T-helper 1 cell treated with Interleukin-12 subunit alpha and Interleukin-12 subunit beta and Interleukin-4 antibody, amounts not matched to agents 30 μg/mL and 1 μg/mL, for 36 hours (primary cell): Measurements from ENCODE around the gene PARP3.
"Not testable (repeated sequence)": the region's sequence is repeated elsewhere in the genome, so short reads cannot be mapped to it uniquely, and the experiment has no call there.

Source experiments
- H3K27ac Mint-ChIP-seq: one replicate; pipeline ENCODE4 v1.8.0; 2021; ENCODE audit warnings: mild to moderate bottlenecking, mixed read lengths
- H3K27me3 Mint-ChIP-seq: one replicate; pipeline ENCODE4 v1.8.0; 2021; ENCODE audit warnings: low read depth, mixed read lengths
- H3K36me3 Mint-ChIP-seq: one replicate; pipeline ENCODE4 v1.8.0; 2021; ENCODE audit warnings: low read depth, mixed read lengths
- H3K4me1 Mint-ChIP-seq: one replicate; pipeline ENCODE4 v1.8.0; 2021; ENCODE audit warnings: low read depth, mixed read lengths
- H3K4me3 Mint-ChIP-seq: one replicate; pipeline ENCODE4 v1.8.0; 2021; ENCODE audit warnings: mild to moderate bottlenecking, moderate library complexity, mixed read lengths
- H3K9me3 Mint-ChIP-seq: one replicate; pipeline ENCODE4 v1.8.0; 2021; ENCODE audit warnings: mixed read lengths

PARP3 gene

DNA sequence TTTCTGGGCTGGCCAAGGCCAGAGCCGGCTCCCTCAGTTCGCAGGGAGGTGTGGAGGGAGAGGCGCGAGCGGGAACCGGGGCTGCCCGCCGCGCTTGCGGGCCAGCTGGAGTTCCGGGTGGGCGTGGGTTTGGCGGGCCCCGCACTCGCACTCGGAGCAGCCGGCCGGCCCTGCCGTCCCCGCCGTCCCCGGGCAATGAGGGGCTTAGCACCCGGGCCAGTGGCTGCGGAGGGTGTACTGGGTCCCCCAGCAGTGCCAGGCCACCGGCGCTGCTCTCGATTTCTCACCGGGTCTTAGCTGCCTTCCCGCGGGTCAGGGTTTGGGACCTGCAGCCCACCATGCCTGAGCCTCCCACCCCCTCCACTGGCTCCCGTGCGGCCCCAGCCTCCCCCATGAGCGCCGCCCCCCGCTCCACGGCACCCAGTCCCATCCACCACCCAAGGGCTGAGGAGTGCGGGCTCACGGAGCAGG is 48.4 kb downstream of the PARP3 start:
- Mint-ChIP-seq H3K4me1 (peaks cover 24% of the 10 kb centered on the region), H3K36me3 (peaks cover 34% of the 10 kb centered on the region)
- H3K9me3 Mint-ChIP-seq, H3K4me3 Mint-ChIP-seq, H3K27me3 Mint-ChIP-seq, H3K27ac Mint-ChIP-seq: not testable (repeated sequence)

DNA sequence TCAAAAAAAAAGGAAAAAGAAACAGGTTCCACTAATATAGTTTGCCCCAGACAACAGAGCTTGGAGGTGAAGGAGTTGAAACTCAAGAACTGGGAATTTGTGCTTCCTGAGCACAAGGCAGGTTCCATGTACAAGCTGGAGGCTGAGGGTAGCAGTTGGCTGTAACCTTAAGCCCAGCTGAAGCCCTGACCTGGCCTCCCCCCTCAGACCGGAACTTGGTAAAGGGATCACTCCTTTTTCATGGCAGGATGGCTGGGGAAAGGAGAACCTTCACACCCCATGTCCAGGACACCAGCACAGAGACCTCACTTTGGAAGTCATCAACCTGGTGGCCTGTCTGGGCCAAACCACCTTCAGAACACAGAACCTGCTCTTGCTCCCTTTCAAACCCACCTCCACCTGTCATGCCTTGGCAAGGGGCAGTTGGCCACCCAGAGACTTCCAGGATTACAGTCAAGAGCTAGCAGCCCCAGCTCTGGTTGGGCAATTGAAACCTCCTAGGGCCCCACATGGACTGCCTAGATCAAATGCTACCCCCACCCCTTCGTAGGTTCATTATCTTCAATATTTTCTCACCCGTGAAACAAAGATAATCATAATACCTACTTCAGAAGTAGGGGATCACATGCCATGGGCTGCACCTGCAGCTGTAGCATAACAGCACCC is 50.0 kb downstream of the PARP3 start:
- H3K4me1 Mint-ChIP-seq = peaks cover 28% of the 10 kb centered on the region

DNA sequence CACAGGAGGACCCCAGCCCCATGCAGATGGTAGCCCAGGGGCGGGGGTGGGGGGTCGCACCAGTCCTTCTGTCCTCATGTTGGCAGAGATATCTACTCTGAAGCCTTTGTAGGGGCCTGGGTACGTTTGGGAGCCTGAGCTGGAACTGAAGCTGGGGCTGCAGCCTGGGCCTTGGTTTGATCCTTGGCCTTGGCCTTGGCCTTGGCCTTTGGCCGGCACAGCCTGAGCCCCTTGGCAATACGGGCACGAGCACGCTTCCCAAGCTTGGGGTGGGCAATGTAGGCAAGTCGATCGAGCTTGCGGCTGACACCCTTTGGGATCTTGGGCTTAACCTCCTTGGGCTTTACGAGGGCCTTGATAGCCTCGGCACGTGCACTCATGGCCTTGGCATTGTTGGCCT is 51.5 kb downstream of the PARP3 start:
- not testable (repeated sequence) for H3K9me3 Mint-ChIP-seq, H3K27me3 Mint-ChIP-seq
- peak overlapping the region; percentile 29 for H3K27ac Mint-ChIP-seq
- H3K36me3 Mint-ChIP-seq = peaks cover 35% of the 10 kb centered on the region
- H3K4me3 Mint-ChIP-seq = peak overlapping the region; percentile 100
- H3K4me1 Mint-ChIP-seq = peaks cover 27% of the 10 kb centered on the region

More for the DNA sequence above, 50.0 kb downstream of the PARP3 start:
- H3K36me3 Mint-ChIP-seq = peaks cover 35% of the 10 kb centered on the region
- H3K9me3 Mint-ChIP-seq = no peaks in the 10 kb centered on the region
- no peaks in the 10 kb centered on the region for H3K27me3 Mint-ChIP-seq
- H3K27ac Mint-ChIP-seq = no peak overlapping the region
- H3K4me3 Mint-ChIP-seq = no peak overlapping the region

GRCh38 chr3:51994530-51994929 is 52.4 kb downstream of the PARP3 start:
- peaks cover 35% of the 10 kb centered on the region for H3K36me3 Mint-ChIP-seq
- H3K27ac Mint-ChIP-seq = peak overlapping the region; percentile 100
- peak overlapping the region; percentile 100 for H3K4me3 Mint-ChIP-seq
- H3K9me3 Mint-ChIP-seq = no peaks in the 10 kb centered on the region
- peaks cover 8% of the 10 kb centered on the region for H3K27me3 Mint-ChIP-seq
- H3K4me1 Mint-ChIP-seq = peaks cover 23% of the 10 kb centered on the region

GRCh38 chr3:51995346-51996163 is 53.4 kb downstream of the PARP3 start, which contains the start of gene RPL29:
RPL29 (minus strand) TSS chr3:51995895; CDS start chr3:51995461, 434 bp downstream.
- Mint-ChIP-seq H3K27ac (peak within 1 kb of the TSS; percentile 100), H3K36me3 (peaks cover 35% of the 10 kb centered on the region), H3K4me3 (peak within 1 kb of the TSS; percentile 100), H3K4me1 (peaks cover 25% of the 10 kb centered on the region), H3K9me3 (no peaks in the 10 kb centered on the region), H3K27me3 (peaks cover 17% of the 10 kb centered on the region)

- peak overlapping the region; percentile 39 for H3K4me3 Mint-ChIP-seq
- H3K4me1 Mint-ChIP-seq = peaks cover 29% of the 10 kb centered on the region
- H3K27me3 Mint-ChIP-seq = peaks cover 17% of the 10 kb centered on the region
- H3K9me3 Mint-ChIP-seq = no peaks in the 10 kb centered on the region
- H3K27ac Mint-ChIP-seq = no peak overlapping the region
- peaks cover 31% of the 10 kb centered on the region for H3K36me3 Mint-ChIP-seq
These were observed 55.0 kb downstream of the PARP3 start for GRCh38 chr3:51997172-51997571.

DNA sequence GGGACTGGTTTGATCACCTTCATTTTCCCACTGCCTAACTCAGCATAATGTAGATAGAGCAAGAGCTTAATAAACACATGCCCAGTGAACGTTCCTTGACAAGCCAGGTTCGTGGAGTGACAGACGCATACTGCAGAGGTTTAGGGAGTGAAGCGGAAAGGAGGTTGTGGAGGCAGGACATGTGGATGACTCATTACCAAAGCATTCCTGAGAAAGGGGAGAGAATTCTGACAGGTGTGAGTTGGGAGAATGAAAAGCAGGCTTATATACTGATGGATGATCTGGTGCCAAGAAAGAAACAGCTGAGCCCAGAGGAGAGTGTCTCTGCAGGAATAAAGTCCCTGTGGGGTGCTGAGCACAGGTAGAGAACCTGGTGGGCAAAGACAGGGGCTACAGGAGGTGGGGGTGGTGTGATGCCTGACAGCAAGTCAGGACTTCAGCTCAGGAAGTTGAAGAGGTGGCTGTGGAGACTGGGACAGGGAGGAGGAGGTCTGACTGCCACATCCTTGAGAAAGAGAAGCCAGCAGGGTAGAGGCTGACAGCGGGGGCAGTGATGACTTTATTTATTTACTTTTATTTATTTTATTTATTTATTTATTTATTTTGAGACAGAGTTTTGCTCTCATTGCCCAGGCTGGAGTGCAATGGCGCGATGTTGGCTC is 55.9 kb downstream of the PARP3 start:
- H3K9me3 Mint-ChIP-seq = no peaks in the 10 kb centered on the region
- H3K27ac Mint-ChIP-seq = no peak overlapping the region
- peaks cover 25% of the 10 kb centered on the region for H3K36me3 Mint-ChIP-seq

More for the DNA sequence above, 55.9 kb downstream of the PARP3 start:
- Mint-ChIP-seq H3K4me3 (no peak overlapping the region), H3K4me1 (peaks cover 24% of the 10 kb centered on the region), H3K27me3 (peaks cover 17% of the 10 kb centered on the region)
